Fibroblast of villous mesenchyme (primary cell): ENCODE measurements around the gene LRIT1. TPM values are rescaled to one million over a fixed set of nuclear protein-coding genes. Genes with fewer than 3 reads are reported as not detected.

ENCODE experiments used
- DNase-seq: peaks from one replicate; pipeline ENCODE4 v3.0.0-alpha.2; 2010; ENCODE audit warnings: low read depth
- H3K4me3 ChIP-seq: 2 replicates; pipeline ENCODE4 v1.5.1; 2011; ENCODE audit warnings: low read depth, mild to moderate bottlenecking, low read length
- total RNA-seq: library from RNA; depleted of rRNA; stranded (reverse); fragments of >200 nt; gene quantifications from 2 replicates; pipeline ENCODE4 v1.2.3, GENCODE V29; 2012
- TF ChIP-seq, protein P1 (sequence below): IDR thresholded peaks from 2 replicates; pipeline ENCODE4 v1.5.1; 2012; ENCODE audit warnings: low read depth, mild to moderate bottlenecking, low read length; ENCODE audit not compliant: insufficient read depth

The LRIT1 gene
- total RNA-seq, 1 donor = not detected

DNA sequence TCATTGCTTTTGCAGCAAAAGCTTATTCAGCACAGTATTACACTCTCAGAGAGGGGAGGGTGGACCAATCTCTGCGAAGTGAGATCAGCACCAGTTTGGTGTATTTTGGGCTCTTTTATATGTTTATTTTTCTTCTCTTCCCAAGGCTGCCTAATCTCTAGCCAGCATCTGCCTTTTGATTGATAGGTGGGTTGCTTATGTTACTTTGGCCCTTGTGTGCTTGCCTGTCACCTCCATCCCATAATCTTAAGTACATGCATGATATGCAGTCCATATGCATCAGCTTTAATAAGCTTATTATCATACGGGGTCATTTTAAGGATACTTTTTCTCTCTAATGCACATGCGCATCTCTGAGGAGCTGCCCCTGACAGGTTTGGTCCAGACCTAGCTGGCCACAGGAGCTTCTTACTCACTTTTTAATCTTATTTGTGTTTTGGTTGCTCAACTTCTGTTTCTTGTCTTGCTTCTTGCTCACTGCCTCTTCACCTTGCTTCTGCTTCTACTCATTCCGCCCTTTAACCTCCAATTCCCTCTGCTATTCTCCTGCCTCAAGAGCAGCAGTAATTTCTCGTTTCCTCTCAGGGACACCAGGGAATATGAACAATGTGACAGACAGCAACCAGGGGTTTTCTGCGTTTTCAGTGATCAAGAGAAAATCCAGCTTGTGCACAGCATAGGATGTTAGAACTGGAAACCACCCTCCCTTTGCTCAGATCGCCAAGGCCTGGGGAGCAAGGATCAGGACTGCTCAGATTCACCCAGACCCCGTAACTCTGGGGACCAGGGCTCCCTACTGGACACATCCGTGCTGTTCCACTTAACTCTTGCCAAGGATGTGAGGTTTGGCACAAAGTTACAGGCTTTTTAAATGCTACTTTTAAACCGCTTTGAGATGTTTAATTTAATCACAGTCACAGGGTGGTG lies 13.5 kb upstream of the LRIT1 start:
- no peak overlapping the region for H3K4me3 ChIP-seq
- no peak for DNase-seq
- TF ChIP-seq, protein P1, sequence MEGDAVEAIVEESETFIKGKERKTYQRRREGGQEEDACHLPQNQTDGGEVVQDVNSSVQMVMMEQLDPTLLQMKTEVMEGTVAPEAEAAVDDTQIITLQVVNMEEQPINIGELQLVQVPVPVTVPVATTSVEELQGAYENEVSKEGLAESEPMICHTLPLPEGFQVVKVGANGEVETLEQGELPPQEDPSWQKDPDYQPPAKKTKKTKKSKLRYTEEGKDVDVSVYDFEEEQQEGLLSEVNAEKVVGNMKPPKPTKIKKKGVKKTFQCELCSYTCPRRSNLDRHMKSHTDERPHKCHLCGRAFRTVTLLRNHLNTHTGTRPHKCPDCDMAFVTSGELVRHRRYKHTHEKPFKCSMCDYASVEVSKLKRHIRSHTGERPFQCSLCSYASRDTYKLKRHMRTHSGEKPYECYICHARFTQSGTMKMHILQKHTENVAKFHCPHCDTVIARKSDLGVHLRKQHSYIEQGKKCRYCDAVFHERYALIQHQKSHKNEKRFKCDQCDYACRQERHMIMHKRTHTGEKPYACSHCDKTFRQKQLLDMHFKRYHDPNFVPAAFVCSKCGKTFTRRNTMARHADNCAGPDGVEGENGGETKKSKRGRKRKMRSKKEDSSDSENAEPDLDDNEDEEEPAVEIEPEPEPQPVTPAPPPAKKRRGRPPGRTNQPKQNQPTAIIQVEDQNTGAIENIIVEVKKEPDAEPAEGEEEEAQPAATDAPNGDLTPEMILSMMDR = no peak

DNA sequence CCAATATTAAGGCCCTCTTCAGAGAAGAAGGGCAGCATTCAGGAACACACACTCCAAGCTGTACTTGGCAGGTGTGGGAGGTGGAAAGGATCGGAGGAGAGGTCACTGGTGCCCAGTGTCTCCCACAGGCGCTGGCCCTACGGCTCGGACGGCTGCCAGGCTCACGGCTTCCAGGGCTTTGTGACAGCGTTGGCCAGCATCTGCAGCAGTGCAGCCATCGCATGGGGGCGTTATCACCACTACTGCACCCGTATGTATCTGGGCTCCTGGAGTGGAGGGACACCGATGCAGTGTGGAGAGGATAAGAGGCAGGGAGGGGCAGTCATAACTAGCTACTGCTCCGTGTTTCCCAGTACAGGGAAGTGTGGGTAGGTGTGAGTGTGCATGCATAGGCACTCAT lies 7.4 kb upstream of the LRIT1 start:
- no peak for DNase-seq
- H3K4me3 ChIP-seq = no peak overlapping the region

DNA sequence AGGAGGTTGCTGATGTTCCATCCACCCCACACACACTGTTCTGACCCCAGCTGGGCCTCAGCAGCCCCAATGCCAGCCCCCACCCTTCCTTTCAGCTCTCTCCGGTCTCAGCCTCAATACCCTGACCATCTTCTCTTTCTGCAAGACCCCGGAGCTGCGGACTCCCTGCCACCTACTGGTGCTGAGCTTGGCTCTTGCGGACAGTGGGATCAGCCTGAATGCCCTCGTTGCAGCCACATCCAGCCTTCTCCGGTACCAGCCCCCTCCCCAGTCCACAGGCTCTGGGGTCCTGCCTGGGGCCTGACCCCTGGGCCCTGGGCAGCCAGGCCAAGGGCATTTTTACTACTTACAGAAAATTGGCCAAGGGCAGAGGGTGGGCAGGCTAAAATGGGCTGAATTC lies 6.2 kb upstream of the LRIT1 start:
- H3K4me3 ChIP-seq = no peak overlapping the region
- TF ChIP-seq, protein P1 = no peak
- no peak for DNase-seq

More for the DNA sequence above, 7.4 kb upstream of the LRIT1 start:
- TF ChIP-seq, protein P1 = no peak

DNA sequence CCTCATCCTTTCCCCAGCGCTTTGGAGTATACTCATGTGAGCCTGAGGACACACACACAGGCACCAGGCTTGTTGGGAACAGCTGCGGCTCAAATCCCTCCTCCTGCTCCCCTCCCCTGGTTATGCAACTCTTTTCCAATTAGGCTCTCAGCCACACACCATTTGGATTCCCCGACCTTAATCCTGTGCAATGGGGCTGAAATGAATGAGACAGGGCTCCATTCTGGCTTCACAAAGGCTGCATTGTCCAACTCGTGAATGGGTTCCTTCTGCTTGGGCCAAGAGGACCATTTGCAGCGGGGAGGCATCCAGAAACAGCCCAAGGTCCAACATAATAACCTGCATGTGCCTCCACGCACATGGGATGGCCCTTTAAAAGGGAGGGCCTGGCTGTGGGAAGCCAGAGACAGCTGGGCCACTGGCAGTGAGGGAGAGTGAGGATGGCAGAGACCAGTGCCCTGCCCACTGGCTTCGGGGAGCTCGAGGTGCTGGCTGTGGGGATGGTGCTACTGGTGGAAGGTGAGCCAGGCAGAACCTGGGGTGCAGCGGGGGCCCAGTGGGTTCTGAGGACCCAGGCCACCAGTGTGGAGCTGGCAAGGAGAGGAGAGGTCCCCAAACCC lies 3.4 kb upstream of the LRIT1 start, which contains the start of gene RGR:
Gene RGR, plus strand, starts transcription at position 403 of the 620 bp plus-strand sequence. Its CDS starts 38 bp downstream, at position 441.
- no peak within 1 kb of the TSS for H3K4me3 ChIP-seq
- TF ChIP-seq, protein P1 = no peak
- no peak for DNase-seq

DNA sequence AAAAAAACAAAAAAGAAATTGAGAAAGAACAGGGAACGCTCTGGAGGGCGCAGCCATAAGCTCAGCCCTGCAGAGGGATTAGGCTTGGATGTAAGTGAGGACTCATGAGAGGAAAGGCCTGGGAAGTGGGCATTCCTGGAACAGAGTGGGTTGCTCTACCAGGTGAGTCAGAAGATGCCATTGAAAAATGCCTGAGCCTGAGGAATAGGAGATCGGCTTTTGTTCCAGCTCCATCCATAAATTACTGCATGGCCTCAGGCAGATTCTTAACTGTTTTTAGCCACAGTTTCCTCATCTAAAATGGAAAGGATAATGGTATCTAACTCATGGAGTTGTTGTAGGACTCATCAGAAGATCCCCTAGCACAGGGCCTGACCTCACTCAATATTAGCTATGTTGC lies 2.4 kb upstream of the LRIT1 start:
- H3K4me3 ChIP-seq = no peak overlapping the region
- DNase-seq = no peak
- TF ChIP-seq, protein P1 = no peak

DNA sequence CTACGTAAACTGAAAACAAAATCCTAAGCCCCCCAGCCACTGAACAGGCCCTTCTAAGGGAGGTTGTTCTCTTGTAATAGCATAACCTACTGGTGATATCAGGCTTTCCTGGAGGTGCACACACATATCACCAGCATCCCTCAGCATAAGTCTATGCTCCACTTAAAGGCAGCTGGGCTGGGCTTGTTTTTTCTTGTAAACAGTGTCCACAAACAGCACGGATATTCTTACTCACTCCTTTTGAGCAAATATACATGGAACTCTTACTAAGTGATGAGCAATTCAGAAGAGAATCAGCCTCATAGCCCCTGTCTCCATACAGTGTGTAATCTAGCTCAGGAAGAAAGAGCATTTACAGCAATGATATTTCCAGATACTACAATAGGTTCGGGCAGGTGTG lies 2.4 kb downstream of the LRIT1 start:
- DNase-seq = no peak
- H3K4me3 ChIP-seq = no peak overlapping the region
- TF ChIP-seq, protein P1 = no peak
